Activated T-cell treated with anti-CD3 and anti-CD28 coated beads for 4 hours (primary cell): ENCODE results near the gene HBE1.
"Not testable (repeated sequence)": the region's sequence is repeated elsewhere in the genome, so short reads cannot be mapped to it uniquely, and the experiment has no call there.

Experiments
- DNase-seq: peaks from one replicate; pipeline ENCODE4 v3.0.0-alpha.2; 2020

The HBE1 gene

GRCh38 chr11:5269715-5270147 is at the start of gene HBE1:
TSS of gene HBE1 (minus strand) at chr11:5269945. CDS start at chr11:5269890, 55 bp downstream.
- no peak for DNase-seq

- no peak for DNase-seq
These were observed 47.5 kb upstream of the HBE1 start for GRCh38 chr11:5317292-5317691.

GRCh38 chr11:5313326-5314023 is 43.7 kb upstream of the HBE1 start:
- not testable (repeated sequence) for DNase-seq

GRCh38 chr11:5310423-5310822 is 40.7 kb upstream of the HBE1 start:
- DNase-seq, result no peak

- no peak for DNase-seq
These were observed 37.7 kb upstream of the HBE1 start for GRCh38 chr11:5307256-5308019.

GRCh38 chr11:5304046-5304445 is 34.3 kb upstream of the HBE1 start:
- no peak for DNase-seq

- no peak for DNase-seq
These were observed 33.9 kb upstream of the HBE1 start for GRCh38 chr11:5303626-5304025.

GRCh38 chr11:5301846-5302245 is 32.1 kb upstream of the HBE1 start, which contains the start of gene OR51B4:
TSS of gene OR51B4 (minus strand) at chr11:5301946. CDS start at chr11:5301946, 0 bp downstream.
- no peak for DNase-seq

GRCh38 chr11:5300251-5300650 is 30.5 kb upstream of the HBE1 start:
- DNase-seq, result no peak

- DNase-seq, result no peak
These were observed 28.7 kb upstream of the HBE1 start for GRCh38 chr11:5298451-5298850.

GRCh38 chr11:5297721-5298323 is 28.1 kb upstream of the HBE1 start:
- DNase-seq, result no peak

- not testable (repeated sequence) for DNase-seq
These were observed 24.7 kb upstream of the HBE1 start for GRCh38 chr11:5294342-5294995.

- DNase-seq, result no peak
These were observed 23.3 kb upstream of the HBE1 start for GRCh38 chr11:5293028-5293427.

- no peak for DNase-seq
These were observed 21.6 kb upstream of the HBE1 start for GRCh38 chr11:5291207-5291838.

GRCh38 chr11:5290106-5290505 is 20.4 kb upstream of the HBE1 start:
- no peak for DNase-seq

GRCh38 chr11:5289696-5290095 is 20.0 kb upstream of the HBE1 start:
- DNase-seq, result no peak

- no peak for DNase-seq
These were observed 19.3 kb upstream of the HBE1 start for GRCh38 chr11:5288906-5289550.

GRCh38 chr11:5288108-5288905 is 18.6 kb upstream of the HBE1 start:
- DNase-seq, result no peak

- DNase-seq, result no peak
These were observed 17.2 kb upstream of the HBE1 start for GRCh38 chr11:5286901-5287300.

GRCh38 chr11:5286351-5286750 is 16.6 kb upstream of the HBE1 start:
- DNase-seq, result no peak

GRCh38 chr11:5285703-5286340 is 16.1 kb upstream of the HBE1 start:
- no peak for DNase-seq
